NCI-H2196 (cell line): Measurements from ENCODE around the gene MYO1A.
"Not testable (repeated sequence)": the region's sequence is repeated elsewhere in the genome, so short reads cannot be mapped to it uniquely, and the experiment has no call there.

ENCODE experiments used
- DNase-seq: peaks from one replicate; lab custom pipeline; 2025; ENCODE audit not compliant: unreplicated experiment; lab: John Stamatoyannopoulos, UW

MYO1A gene

GRCh38 chr12:56996793-56997545 lies 53.0 kb downstream of the MYO1A start:
- DNase-seq, result no peak

- no peak for DNase-seq
Observed at GRCh38 chr12:56995930-56996496, 53.9 kb downstream of the MYO1A start.

- DNase-seq, result no peak
Observed at GRCh38 chr12:56995201-56995929, 54.6 kb downstream of the MYO1A start.

- DNase-seq, result no peak
Observed at GRCh38 chr12:56994231-56994746, 55.6 kb downstream of the MYO1A start.

DNA sequence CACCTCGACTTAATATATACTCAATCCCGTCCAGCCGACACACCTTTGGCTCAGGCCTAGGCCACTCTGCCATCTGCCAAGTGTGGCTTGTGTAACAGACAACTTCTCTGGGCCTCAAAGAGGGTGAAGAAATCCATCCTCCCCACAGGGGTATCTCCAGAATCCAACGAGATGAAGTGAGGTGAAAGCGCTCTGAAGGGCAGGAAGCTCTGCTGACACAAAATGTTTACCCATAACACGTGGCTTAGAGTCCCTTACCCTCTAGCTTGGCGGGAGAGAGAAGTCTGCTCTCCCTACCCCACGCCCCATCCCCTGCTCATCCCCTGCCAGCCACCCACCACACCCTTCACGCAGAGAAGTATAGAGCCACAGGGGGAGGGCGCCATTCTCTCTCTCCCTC lies 56.6 kb downstream of the MYO1A start:
- no peak for DNase-seq

DNA sequence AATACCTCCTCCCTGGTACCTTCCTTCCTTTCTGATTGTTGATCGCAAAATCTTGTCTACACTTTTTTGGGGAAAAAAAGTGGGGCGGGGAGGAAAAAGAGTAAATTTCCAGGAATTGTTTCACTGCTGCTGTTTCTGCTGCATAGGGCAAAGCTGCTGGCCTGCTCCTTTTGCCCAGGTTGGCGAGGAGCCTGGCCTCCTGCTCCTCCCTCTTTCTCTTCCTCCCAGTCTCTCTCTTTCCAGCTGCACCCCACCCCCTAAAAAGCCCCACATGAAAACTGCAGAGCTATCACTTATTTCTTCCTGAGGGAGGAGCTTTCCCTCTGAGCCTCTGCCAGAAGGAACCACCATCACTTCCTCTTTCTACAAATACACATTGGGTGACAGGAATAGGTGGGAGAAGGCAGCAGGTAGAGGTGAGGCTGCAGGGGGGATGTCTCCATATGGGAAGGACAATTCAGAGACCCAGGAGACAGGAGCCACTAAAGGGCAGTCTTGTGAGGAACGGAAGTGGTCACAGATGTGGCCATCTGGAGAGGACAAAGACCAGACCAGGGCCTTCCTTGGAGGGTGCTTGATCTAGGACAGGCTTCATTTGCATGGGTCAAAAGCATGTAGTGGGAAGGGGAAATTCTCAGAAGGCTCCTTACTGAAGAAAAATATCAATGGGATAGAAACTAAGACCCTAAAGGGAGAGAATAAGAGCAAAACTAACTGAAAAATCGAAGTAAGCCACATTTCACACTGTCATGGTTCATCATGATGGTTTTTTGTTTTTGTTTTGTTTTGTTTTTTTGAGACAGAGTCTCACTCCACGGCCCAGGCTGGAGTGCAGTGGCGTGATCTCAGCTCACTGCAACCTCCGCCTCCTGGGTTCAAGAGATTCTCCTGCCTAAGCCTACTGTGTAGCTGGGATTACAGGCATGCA lies 58.3 kb downstream of the MYO1A start:
- peak; percentile 40 for DNase-seq

GRCh38 chr12:56990648-56991318 lies 59.1 kb downstream of the MYO1A start:
- no peak for DNase-seq

GRCh38 chr12:56989861-56990610 lies 59.9 kb downstream of the MYO1A start:
- no peak for DNase-seq

DNA sequence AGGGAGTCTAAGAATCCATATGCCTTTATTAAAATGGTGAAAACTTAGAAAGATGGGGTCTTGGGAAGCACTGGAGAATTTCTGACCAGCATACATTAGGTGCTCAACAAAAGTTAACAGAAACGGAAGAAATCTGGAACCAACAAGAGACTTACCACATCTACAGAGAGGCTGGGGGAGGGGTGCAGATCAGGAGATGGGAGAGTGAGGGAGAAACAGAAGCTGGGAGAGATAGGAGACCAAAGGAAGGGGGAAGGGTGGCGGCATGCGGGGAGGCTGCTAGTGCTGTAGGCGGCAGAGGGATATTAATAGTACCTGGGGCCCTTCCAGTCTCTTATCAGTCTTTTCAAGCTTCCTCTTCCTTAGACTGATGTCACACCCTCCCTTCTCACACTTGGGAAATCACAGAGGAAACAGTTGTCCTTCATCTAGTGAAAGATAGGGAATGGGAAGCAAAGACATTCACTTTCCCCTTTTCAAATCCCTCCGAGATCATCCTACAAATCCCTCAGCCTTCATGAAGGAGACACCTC lies 61.7 kb downstream of the MYO1A start:
- no peak for DNase-seq

DNA sequence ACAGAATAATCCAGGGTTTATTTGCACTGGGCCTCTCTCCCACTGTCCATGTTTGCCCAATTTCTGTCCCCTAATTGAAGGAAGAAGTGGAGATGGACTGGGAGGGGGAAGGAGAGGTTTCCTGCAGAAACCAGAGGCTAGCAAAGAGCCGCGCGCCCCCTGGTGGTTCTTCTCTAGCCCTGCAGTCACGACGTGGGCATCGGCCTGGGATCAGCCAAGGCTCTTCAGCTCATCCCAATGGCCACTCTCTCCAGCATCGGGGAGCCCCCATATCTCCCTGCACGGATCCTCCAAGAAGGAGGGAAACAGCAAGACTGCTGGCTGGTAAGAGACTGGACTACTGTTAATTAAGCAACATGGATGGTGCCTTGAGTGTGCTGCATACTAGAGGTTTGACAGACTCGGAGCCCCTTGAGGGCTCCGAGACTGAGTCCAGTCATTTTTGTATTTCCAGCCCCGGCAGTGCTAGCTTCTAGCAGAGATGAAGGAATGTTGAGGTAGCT lies 62.3 kb downstream of the MYO1A start:
- DNase-seq, result peak; percentile 85

DNA sequence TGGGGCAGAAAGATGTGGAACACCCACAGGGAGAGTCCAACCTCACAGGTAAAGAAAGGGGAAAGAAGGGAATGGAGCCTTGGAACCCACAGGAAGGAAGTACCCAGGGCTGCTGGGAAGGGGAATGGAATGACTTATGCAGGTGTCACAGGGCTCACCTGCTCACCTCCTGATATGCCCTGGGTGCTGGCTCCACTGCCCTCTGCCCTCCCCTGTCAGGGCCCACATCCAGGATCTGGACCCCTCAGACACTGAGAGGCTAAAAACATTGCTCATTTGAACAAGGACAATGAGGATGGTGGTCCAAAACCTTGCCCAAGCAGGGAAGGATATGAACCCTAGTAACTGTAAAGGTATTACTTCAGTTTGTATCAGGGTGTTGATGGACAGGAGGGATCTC lies 62.9 kb downstream of the MYO1A start:
- no peak for DNase-seq

- peak; percentile 60 for DNase-seq
Observed at GRCh38 chr12:56985714-56986113, 64.2 kb downstream of the MYO1A start.

- no peak for DNase-seq
Observed at GRCh38 chr12:56983386-56983785, 66.5 kb downstream of the MYO1A start.

DNA sequence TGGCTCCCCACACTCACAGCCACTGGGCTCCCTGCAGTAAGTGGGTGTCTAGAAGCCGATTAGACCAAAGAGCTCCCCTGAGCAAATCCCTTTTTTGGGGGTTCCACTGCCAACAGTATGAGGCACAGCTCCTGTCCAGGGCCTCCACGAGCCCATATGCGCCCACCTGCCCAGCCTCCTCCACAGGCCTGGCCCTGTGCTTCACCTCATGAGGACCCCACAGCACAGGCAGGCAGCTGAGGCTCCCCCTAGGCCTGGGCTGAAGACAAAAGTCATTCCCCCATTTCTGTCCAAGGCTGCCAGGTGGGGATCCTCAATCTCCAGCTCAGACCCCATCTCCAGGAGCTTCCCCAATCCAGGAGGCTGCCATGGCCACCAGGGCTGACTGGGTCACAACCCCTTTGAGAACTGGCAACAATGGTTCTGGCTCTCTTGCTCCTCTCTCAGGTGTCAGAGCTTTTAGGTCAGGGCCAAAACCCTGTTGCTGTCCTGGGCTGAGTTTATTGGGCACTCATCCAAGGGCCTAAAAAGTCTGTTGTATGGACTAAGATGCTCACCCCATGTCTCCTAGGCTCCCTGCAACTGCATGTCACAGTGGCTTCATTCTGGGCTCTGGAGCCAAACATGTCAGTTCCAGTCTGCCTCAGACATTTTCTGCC lies 67.2 kb downstream of the MYO1A start:
- DNase-seq, result not testable (repeated sequence)

- DNase-seq, result no peak
Observed at GRCh38 chr12:56980941-56981530, 68.9 kb downstream of the MYO1A start.

- DNase-seq, result no peak
Observed at GRCh38 chr12:56980268-56980667, 69.7 kb downstream of the MYO1A start.

DNA sequence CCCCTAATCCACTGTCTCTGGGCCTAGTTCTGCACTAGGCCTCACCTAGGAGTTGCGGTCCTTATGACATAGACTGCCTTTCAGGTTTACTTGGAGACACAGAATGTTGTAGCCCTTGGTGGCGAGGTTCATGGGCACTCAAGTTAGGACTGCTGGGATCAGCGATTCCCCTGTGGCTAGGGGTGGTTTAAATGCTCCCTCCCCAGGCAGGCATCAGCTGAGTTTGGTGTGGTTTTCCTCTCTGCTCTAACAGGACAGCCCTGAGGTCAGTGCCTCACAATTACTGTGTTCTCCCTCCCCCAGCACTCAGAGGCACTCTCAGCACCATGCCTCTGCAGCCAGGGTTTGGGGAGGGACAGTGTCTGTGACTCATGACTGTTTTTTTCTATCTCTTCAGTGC lies 70.3 kb downstream of the MYO1A start:
- no peak for DNase-seq
